Activated T-cell treated with anti-CD3 and anti-CD28 coated beads, Interleukin-2, amount 50 U/mL, for 72 hours (primary cell): ENCODE data around the gene RAE1. TPM values are rescaled to one million over a fixed set of nuclear protein-coding genes. Genes with fewer than 3 reads are reported as not detected.

Source experiments
- ATAC-seq, 2 donors: fragments of 150-1000 bp; cut with Tn5 transposase; replicated peaks in 1 of 2; 2 replicates each; pipeline ENCODE4 v1.10.0; 2021; ENCODE audit warnings: moderate library complexity in 2 of 2, mild to moderate bottlenecking in 1 of 2
- DNase-seq, 2 donors: peaks; one replicate each; pipeline ENCODE4 v3.0.0; 2021 to 2022; ENCODE audit warnings: mixed read lengths in 1 of 2
- H3K27ac Mint-ChIP-seq: one replicate; pipeline ENCODE4 v1.8.0; 2022; ENCODE audit warnings: mild to moderate bottlenecking, moderate library complexity, mixed read lengths
- H3K27me3 Mint-ChIP-seq: one replicate; pipeline ENCODE4 v1.8.0; 2022; ENCODE audit warnings: low read depth, mixed read lengths
- H3K36me3 Mint-ChIP-seq, 2 donors: one replicate each; pipeline ENCODE4 v1.8.0; 2022; ENCODE audit warnings: mixed read lengths in 2 of 2, mild to moderate bottlenecking in 1 of 2; ENCODE audit not compliant: insufficient read depth in 2 of 2
- H3K4me1 Mint-ChIP-seq: one replicate; pipeline ENCODE4 v1.8.0; 2022; ENCODE audit warnings: low read depth, mixed read lengths
- H3K4me3 Mint-ChIP-seq, 2 donors: one replicate each; pipeline ENCODE4 v1.8.0; 2022; ENCODE audit warnings: mild to moderate bottlenecking in 2 of 2, mixed read lengths in 2 of 2, moderate library complexity in 2 of 2
- H3K9me3 Mint-ChIP-seq, 2 donors: one replicate each; pipeline ENCODE4 v1.8.0; 2022; ENCODE audit warnings: mixed read lengths in 2 of 2
- total RNA-seq, 2 donors: library from RNA; stranded (reverse); gene quantifications; one replicate each; pipeline ENCODE4 v1.2.3, GENCODE V29; 2022

The RAE1 gene
- total RNA-seq, 2 donors from 2014 or later, result 47.6 to 54.2 TPM

DNA sequence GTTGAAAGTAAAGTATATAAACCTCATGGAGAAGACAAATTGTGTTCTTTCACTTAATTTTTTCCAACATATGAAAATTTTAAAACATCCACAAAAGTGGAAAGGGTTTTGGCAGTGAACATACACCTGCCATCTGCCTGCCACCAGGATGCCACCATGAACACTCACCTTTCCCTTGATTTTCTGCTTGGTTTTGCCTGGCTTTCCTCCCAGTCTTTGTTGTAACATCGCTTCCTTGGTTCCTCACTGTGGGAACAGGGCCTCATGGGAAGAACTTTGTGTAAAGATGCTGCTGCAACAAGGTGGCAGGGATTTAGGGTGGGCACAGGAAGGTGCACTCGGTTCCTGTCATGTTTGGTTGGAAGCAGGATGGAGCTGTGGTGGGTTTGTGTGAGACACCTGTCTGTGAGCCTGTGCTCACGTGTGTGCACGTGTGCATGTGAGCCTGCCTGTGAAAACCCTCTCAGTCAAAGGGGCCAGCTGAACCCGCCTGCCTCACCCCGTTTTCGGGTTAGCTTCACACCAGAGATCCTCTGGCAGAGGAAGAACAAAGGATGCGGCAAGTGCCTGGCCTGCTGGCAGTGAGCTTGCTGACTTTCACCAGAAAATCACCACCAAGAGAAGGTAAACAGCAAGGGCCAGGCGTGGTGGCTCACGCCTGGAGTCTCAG is 29.2 kb downstream of the RAE1 start:
- no peaks in the 10 kb centered on the region for H3K9me3 Mint-ChIP-seq
- peak overlapping the region; percentile 93 for H3K27ac Mint-ChIP-seq
- peaks cover 4 to 14% of the 10 kb centered on the region in 2 donors for H3K36me3 Mint-ChIP-seq
- peaks cover 33% of the 10 kb centered on the region for H3K4me1 Mint-ChIP-seq
- H3K4me3 Mint-ChIP-seq, result no peak overlapping the region
- no peak for ATAC-seq
- DNase-seq, result no peak
- H3K27me3 Mint-ChIP-seq, result no peaks in the 10 kb centered on the region

GRCh38 chr20:57381596-57382503 is 30.8 kb downstream of the RAE1 start:
- peak; percentile 79 to 82 for DNase-seq
- peaks cover 33% of the 10 kb centered on the region for H3K4me1 Mint-ChIP-seq
- peaks cover 4 to 12% of the 10 kb centered on the region in 2 donors for H3K36me3 Mint-ChIP-seq
- H3K9me3 Mint-ChIP-seq, result no peaks in the 10 kb centered on the region
- H3K27ac Mint-ChIP-seq, result no peak overlapping the region
- ATAC-seq, result peak; percentile 46 to 52
- no peaks in the 10 kb centered on the region for H3K27me3 Mint-ChIP-seq
- H3K4me3 Mint-ChIP-seq, result no peak overlapping the region

DNA sequence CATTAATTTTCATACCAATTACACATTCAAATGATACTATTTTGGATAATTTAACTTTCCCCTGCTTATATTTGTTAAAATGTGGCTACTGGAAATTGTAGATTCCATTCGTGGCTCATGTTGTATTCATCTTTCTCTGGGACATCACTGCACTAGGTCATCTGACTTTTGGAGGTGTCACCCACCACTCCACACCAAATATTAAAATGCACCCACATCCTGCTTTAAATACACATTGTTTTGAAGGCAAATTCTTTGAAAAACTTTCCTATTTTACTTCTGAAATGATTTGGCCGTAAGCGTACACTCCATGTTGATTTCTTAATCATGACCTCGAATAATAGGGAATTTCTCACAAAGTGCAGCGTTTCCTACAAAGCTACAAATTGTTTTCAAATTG is 31.5 kb downstream of the RAE1 start:
- Mint-ChIP-seq H3K27me3 (no peaks in the 10 kb centered on the region), H3K36me3 (peaks cover under 1 to 7% of the 10 kb centered on the region in 2 donors), H3K4me3 (no peak overlapping the region), H3K27ac (no peak overlapping the region), H3K4me1 (peaks cover 33% of the 10 kb centered on the region), H3K9me3 (no peaks in the 10 kb centered on the region)
- ATAC-seq, result no peak
- DNase-seq, result no peak

DNA sequence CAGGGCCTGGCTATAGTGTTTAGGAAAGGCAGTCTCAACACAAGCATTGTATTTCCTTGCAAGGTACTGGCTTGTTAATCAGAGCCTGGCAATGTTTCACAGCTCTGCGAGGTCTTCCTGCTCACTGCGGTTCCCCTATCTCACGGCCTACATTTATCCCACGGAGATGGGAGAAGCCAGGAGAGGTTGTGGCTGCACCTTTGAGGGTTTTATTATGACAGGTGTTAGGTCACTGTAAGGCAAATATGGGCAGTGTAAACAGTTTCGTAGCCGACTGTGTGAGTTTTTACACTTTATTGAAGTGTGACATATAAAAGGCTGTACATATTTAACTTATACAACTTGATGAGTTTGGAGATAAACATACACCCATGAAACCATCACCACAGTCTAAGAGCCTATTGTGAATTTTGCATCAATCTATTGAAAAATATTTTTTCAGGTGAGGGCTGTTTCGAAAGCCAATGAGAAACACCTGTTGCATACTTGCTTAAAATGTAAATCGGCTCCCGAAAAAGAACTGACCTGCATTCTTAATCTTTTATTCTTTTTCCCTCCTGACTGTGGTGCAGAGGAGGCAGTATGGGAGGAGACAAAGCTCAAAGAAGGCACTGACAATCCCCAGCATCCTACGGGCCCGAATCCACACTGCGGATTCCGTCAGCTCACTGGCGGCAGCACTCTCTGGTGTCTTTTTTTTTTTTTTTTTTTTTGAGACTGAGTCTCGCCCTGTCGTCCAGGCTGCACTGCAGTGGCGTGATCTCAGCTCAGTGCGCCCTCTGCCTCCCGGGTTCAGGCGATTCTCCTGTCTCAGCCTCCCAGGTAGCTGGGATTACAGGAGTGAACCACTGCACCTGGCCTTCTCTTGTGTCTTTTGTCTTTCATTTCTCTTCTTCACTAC is 32.6 kb downstream of the RAE1 start:
- no peak overlapping the region for H3K4me3 Mint-ChIP-seq
- H3K27ac Mint-ChIP-seq, result no peak overlapping the region
- ATAC-seq (no peak), DNase-seq (no peak)
- H3K27me3 Mint-ChIP-seq, result no peaks in the 10 kb centered on the region
- H3K36me3 Mint-ChIP-seq, result peaks cover 0 to 4% of the 10 kb centered on the region in 2 donors
- peaks cover 24% of the 10 kb centered on the region for H3K4me1 Mint-ChIP-seq
- no peaks in the 10 kb centered on the region for H3K9me3 Mint-ChIP-seq

GRCh38 chr20:57384486-57384885 is 33.4 kb downstream of the RAE1 start:
- Mint-ChIP-seq H3K27ac (peak overlapping the region; percentile 38), H3K27me3 (no peaks in the 10 kb centered on the region), H3K4me3 (no peak overlapping the region), H3K9me3 (no peaks in the 10 kb centered on the region), H3K36me3 (peaks cover 0 to 1% of the 10 kb centered on the region in 2 donors), H3K4me1 (peaks cover 18% of the 10 kb centered on the region)
- ATAC-seq (no peak), DNase-seq (no peak)

GRCh38 chr20:57384953-57385761 is 34.1 kb downstream of the RAE1 start:
- H3K4me1 Mint-ChIP-seq, result peaks cover 18% of the 10 kb centered on the region
- no peak overlapping the region for H3K4me3 Mint-ChIP-seq
- H3K27me3 Mint-ChIP-seq, result no peaks in the 10 kb centered on the region
- H3K36me3 Mint-ChIP-seq, result peaks cover 0 to 1% of the 10 kb centered on the region in 2 donors
- no peak for ATAC-seq
- DNase-seq, result no peak
- H3K27ac Mint-ChIP-seq, result peak overlapping the region; percentile 38
- no peaks in the 10 kb centered on the region for H3K9me3 Mint-ChIP-seq

GRCh38 chr20:57385940-57386339 is 34.9 kb downstream of the RAE1 start:
- DNase-seq (no peak), ATAC-seq (no peak)
- no peak overlapping the region for H3K27ac Mint-ChIP-seq
- no peaks in the 10 kb centered on the region for H3K36me3 Mint-ChIP-seq
- H3K9me3 Mint-ChIP-seq, result no peaks in the 10 kb centered on the region
- no peaks in the 10 kb centered on the region for H3K27me3 Mint-ChIP-seq
- peaks cover 23% of the 10 kb centered on the region for H3K4me1 Mint-ChIP-seq
- H3K4me3 Mint-ChIP-seq, result no peak overlapping the region

GRCh38 chr20:57386762-57387161 is 35.7 kb downstream of the RAE1 start:
- H3K27ac Mint-ChIP-seq, result no peak overlapping the region
- ATAC-seq, result no peak
- H3K9me3 Mint-ChIP-seq, result no peaks in the 10 kb centered on the region
- H3K4me3 Mint-ChIP-seq, result no peak overlapping the region
- H3K4me1 Mint-ChIP-seq, result peaks cover 22% of the 10 kb centered on the region
- DNase-seq, result no peak
- no peaks in the 10 kb centered on the region for H3K27me3 Mint-ChIP-seq
- H3K36me3 Mint-ChIP-seq, result no peaks in the 10 kb centered on the region

GRCh38 chr20:57387463-57387862 is 36.4 kb downstream of the RAE1 start:
- Mint-ChIP-seq H3K27ac (no peak overlapping the region), H3K4me3 (no peak overlapping the region)
- DNase-seq, result peak in 1 of 2 donors; percentile 1

GRCh38 chr20:57387945-57388371 is 36.9 kb downstream of the RAE1 start:
- Mint-ChIP-seq H3K4me3 (no peak overlapping the region), H3K36me3 (peaks cover 2% of the 10 kb centered on the region in 2 donors), H3K27me3 (no peaks in the 10 kb centered on the region), H3K9me3 (no peaks in the 10 kb centered on the region), H3K27ac (no peak overlapping the region), H3K4me1 (peaks cover 16% of the 10 kb centered on the region)
- no peak for ATAC-seq
- peak in 1 of 2 donors; percentile 0 for DNase-seq

More at GRCh38 chr20:57387463-57387862, 36.4 kb downstream of the RAE1 start:
- H3K4me1 Mint-ChIP-seq, result peaks cover 15% of the 10 kb centered on the region
- no peak for ATAC-seq
- H3K27me3 Mint-ChIP-seq, result no peaks in the 10 kb centered on the region
- peaks cover 2% of the 10 kb centered on the region in 2 donors for H3K36me3 Mint-ChIP-seq
- H3K9me3 Mint-ChIP-seq, result no peaks in the 10 kb centered on the region

DNA sequence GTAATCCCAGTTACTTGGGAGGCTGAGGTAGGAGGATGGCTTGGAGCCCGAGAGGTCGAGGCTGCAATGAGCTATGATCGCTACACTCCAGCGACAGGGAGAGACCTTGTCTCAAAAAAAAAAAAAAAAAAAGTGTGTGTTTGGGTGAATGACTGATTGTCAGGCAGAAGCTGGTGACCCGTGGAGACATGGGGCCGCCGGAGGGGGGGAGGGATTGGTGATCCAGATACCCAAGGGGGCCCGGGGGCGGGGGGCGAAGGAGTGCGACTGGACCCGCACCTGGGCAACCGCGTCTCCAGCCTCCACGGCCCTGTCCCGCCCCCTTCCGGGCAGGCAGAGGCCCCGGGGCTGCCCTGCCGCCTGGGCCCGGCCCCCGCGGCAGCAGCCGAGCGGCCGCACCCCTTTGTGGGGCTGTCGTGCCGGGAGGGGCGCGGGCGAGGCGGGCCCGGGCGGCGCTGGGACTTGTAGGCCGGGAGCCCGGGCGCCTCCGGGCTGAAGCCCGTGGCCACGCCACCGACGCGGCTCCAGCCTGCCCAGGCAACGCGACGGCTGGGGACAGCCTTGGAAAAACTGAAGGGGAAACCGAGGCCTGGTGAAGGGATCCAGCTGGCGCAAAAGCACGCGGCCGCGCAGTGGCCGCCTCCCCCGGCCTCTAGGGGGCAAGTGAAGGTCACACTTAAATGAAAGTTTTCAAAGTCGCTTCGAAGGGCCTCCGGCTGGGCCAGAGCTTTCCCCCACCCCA is 38.1 kb downstream of the RAE1 start:
- no peaks in the 10 kb centered on the region for H3K9me3 Mint-ChIP-seq
- ATAC-seq, result peak; percentile 16 to 34

More for the DNA sequence above, 38.1 kb downstream of the RAE1 start:
- no peaks in the 10 kb centered on the region for H3K27me3 Mint-ChIP-seq
- DNase-seq, result peak; percentile 64 to 74
- H3K27ac Mint-ChIP-seq, result peak overlapping the region; percentile 88
- H3K4me1 Mint-ChIP-seq, result peaks cover 27% of the 10 kb centered on the region
- H3K36me3 Mint-ChIP-seq, result peaks cover 4 to 9% of the 10 kb centered on the region in 2 donors
- peak overlapping the region; percentile 96 for H3K4me3 Mint-ChIP-seq
